NOMO-1 treated with DMSO at 0.1 percent for 48 hours (cell line): Measurements from ENCODE around the gene MEIS2.

Source experiments
- DNase-seq: peaks from one replicate; lab custom pipeline; 2025; ENCODE audit not compliant: unreplicated experiment; lab: John Stamatoyannopoulos, UW

MEIS2 gene

DNA sequence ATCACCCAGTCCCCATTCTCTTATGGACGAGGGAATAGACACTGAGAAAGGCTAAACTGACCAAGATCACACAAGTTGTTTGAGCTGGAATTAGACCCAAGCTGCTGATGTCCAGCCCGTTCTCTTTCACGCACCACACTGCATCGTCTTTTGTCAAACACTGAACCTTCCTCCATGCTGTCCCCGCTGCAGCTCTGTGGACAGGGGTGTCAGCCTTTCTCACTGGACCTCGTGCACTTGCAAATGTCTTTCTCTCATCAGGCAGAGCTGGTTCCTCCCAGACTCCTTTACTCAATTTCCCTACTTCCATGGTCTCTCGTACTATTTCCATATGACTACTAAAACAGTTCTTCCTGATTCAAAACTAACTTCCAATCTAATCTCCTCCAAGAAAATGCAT is 161.6 kb downstream of the MEIS2 start:
- no peak for DNase-seq

DNA sequence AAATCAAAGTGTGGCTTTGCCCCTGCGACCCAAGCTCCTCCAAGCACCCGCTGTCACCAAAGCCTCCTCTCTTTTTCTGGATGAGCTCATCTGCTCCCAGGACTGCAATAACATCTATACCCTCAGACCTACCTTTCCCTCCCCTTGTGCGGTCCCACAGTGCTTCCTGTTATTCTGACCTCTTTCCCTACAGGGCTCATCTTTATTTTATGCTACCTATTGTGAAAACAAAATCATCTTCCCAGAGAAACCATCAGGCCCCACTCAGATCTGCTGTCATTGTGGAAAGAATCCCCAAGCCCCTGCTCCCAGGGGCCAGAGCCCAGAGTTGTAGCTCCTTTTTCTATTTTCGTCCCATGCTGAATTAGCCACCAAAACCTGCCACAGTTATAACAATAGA is 162.2 kb downstream of the MEIS2 start:
- DNase-seq: no peak

DNA sequence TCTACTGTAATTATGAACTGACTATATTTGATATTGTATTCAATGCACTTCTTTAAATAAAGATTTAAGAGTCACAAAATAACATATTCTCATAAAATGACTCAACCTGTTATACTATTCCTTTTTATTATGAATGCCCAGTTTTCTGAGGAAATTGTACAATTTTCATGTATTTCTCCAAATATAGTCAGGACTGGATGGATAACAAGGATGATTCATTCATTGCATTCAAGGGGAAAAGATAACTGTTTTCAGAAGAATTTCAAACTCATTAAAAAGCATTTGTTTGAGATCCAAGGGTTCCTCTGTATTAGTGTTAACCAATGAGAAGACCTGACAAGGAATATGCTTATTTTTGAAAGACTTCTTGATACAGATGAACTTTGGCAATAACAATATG is 163.7 kb downstream of the MEIS2 start:
- no peak for DNase-seq

DNA sequence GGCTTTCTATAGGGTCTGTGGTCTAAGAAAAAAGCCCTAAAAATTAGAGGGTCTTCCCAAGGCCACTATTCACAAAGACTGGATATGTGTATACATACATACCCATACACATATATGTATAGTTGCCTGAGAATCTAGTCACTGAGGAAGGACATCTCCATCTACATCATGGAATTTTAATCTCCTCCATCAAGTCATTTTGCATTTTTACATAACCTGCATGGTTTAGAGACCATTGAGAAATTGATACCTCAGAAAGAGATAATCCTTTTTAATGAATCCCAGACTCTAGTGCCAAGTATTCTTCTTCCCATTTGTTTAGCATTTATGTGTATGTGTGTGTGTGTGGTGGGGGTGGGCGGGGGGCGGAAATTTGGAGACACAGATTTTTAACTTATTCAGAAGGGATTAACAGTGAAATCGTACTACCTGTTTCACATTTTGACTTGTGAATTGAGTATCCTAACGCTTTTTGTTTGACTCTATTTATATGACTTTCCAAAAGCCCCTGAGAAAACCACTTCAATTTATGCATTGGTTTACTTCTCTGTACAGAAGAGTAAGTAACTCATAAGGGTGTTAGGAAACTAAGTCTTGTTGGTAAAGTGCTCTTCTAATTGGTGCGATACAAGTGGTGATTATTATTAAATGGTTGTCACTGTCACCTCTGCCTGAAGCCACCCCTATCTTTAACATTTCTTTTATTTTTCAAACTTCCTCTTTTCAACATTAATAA is 166.9 kb downstream of the MEIS2 start:
- DNase-seq: no peak

DNA sequence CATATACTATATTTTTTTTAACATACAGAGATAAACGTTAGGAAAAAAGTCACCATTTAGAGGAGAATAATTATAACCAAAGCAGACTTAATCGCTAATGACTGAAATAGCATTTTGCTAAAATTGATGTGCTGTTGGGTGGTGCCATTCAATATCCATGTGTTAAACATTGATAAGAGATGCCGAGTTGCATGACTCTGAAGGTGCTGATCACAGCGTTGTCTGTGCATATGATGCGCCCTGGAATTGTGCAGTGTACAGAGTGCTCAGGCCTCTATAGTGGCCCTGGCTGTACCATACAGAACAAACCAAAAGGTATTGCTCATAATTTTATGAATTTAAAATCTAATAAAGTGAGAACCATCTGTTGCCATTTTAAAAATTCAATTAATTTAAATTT is 168.3 kb downstream of the MEIS2 start:
- DNase-seq: no peak

DNA sequence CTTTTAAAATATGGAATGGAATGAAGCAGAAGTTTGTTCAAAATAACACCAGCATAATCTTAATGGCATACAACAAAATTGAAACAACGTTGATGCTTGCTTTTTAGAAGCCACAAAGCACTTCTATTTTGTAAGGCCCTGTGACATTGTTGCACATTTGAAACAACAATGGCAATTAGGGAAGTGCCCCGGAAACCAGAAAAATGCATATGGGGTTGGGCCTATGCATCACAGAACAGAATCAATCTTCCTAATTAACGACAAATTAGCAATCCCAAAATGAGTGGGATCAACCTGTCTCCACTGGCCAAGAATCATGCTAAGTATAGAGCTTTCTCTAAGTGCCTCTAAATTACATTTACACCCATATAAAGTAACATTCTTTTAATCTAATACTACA is 168.9 kb downstream of the MEIS2 start:
- DNase-seq: no peak

DNA sequence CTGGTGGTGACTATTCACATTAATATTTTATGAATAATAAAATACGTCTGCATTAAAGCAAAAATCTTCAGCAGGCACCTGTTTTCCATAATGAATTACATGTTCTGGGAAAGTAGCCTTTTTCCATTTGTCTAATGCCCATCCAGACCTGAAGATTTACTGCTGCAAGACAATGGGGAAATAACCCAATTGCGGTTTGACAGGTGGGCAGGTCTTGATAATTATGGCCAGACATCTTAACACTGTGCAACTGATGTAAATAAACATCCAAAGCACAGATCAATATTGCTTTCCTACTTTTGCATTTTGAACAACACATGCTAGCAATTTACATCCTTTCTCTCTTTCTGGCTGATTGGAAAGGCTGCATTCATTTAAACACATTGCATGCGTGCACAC is 173.9 kb downstream of the MEIS2 start:
- DNase-seq: no peak

DNA sequence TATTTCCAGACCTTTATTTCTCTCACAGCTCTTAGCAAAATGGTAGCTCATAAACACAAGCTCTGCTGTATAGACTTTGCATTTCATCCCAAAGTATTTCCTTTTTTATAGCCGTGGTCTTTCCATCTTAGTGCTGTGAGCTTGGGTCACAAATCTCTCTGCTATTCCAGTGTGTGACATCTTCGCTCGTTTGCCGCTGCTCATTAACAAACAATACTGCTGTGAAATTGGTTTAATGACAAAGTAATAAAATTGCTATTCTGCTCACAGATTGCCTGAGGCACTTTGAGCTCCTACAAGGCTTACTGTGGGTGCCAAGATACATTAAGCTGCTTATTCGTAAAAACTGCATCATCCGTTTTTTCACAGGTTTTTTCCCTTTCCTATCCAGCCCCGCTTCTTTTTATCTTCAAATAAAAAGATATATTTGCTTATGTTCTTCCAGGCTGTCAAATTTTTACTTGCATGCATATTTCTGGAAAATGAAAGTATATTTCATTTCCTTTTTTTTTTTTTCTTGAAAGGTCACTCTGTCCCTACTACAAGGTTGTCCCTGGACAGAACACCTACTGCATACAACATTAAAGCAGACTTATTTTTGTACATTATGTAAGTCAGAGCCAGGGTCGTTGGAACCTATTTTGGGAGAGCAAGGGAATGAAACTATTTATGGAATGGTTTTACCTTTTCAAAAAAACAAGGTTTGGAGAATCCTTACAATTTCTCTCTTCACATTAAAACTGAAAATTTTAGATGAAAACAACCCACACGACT is 174.5 kb downstream of the MEIS2 start:
- DNase-seq: no peak

DNA sequence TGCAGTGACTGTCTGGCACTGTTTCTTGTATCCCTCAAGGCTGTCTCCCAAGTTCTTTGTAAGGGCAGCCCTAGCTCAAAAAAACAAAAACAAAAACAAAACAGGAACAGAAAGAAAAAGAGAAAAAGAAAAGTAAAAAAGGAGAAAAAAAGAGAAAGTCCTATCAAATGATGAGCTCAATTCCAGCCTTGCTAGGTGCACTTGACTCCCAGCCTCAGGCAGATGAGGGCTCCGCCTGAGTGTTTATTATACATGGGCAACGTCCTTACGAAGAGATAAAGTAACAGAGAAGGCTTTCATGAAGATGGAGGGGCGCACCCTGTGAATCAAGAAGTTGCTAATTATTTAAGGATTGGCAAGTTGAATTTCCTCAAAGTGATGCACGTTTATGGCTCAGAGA is 175.3 kb downstream of the MEIS2 start:
- no peak for DNase-seq

DNA sequence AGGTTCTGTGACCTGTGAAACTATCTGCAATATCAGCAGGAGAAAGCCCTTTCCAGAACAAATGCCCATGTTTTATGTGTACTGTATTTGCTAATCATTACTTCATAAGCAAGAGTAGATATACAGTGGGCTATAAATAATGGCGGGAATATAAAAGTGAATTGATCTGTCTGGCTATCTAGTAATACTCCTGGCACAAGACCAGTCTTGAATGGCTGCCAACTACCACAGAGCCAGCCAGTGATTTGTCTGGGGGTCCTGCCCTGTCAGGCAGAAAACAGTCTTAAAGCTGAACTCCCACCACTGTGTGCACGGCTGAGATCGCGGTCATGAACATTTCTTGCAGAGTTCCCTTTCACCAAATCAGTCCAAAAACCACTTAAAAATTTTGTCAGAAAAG is 176.3 kb downstream of the MEIS2 start:
- DNase-seq: no peak

DNA sequence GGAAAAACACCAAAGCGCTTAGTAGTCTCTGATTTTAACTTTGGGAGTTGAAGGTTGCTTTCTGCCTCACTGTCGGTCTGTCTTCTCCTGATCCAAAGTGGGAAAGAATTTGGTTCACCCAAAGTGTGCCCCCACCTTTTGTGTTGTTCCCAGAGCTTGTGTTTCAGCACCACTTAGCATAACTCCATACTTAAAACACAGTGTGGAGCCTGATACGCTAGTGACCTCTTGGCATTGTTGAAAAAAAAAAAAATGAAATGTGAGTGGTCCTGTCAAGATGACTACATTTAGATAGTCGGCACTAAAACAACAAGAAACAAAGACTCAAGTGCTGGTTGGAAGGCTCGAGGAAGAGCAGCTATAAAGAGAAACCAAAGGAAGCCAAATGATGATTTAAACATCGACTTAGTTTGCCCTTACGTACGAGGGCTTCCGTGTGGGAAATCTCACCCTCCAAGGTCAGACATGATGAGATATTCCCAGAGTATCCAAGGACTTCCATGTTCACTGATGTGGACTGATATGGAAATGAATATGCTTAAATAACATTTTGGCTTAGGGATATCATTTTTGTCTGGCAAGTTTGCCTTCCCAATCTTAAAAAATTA is 178.8 kb downstream of the MEIS2 start:
- no peak for DNase-seq

DNA sequence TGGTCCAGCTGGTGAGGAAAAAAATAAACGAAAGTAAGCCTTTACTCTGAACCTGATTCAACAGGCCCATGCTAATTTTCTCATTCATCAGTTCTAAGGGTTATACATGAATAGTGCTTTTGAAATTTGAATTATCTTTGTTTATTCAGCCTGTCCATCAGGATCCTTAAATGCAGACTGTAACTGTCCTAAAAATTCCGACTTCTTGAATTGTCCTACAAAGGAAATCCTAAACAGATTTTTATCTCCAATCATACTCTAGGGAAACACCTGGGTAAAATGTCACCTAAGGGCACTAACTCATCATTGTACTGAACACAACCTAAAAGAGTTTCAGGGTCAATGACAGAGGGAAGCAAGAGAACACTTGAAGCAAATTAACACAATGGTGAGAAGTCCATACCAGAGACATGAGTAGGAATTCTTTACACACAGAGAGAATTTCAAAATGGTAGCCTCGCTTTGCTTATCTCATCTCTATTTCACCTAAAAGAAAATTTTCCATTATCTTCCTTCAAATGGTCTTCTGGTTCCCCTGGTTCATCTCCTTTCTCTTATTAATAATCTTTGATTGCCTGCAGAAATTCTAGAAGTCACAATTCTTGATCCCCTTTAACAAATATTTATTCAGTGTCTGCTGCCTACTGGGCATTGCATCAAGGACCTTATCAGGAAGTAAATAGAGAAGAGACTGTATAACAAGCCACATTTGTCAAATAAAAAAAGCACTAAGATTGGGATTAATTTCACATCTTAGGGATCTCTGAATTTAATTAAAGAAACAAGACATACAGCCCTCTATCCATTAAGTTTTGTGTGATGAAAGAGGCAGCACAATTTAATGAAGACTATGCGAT is 182.7 kb downstream of the MEIS2 start:
- no peak for DNase-seq

DNA sequence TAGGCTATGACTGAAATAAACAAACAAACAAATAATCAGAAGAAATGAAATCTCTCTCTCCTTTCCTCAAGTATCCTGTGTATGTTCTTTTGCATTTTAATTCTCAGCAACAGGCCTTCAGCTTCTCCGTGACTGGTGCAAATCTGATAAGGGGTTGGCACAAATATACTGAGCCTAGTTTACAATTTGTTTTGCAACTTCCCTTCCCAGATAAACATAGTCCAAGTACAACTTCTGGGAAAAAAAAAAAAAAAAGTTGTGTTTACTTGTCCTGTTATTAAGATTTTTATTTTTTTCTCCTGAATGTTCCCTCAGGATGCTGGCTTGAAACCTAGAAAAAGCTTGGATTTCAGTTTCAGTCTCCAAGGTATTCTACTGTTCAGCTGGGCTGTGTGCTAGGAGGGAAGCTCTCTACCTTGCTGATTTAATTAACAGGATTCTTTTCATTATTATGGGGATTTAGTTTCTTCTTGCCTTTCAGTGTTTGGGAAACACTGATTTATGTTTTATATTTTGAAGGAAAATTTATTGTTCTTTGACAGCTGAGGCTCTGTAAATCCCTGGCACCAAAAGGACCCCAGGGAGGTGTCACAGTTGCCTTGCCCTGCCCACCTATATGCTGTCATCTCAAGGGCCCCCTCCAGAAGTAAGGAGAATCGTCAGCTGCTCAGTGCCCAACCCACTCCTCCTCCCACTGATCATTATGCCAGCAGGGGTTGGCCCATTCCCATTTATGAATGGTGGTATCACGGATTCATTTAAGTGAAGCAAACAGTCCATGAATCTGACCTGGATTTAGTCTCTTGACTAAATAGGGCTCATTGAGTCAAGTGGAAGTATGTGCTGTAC is 185.2 kb downstream of the MEIS2 start:
- no peak for DNase-seq

DNA sequence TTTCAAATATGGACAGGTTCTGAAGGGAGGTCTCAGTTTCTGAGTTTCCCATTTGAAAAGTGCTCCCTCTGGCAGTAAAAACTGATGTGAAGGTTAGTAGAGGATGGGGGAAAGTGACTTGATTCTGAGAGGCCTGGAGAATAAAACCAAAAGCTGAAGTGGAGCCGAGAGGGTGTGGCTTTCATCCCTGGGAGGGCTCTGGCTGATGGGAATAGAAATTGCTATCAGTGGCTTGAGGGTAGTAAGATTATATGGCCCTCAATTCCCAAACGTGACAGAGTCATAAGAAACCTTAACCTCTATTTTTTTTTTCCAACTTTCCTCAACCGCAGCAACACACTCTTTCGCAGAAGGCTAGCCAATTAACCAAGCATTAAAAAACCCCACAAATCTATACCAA is 185.9 kb downstream of the MEIS2 start:
- no peak for DNase-seq

DNA sequence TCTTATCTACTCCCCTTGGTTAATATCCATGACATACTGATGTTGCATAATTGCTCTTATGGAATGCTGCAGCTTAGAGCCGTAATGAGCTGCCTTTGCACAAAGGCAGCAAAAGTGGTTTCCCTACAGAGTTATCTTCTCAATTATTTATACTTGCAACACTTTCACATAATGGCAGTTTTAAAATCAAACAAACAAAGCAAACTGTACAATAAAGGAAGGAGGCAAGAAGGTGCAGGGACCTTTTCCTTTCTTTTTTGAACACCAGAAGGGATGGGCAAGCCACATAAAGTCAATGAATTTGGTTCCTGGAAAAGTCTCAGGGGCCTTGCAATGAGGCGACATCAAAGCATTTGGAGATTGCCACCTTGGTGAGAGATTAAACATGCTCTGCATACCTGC is 188.0 kb downstream of the MEIS2 start:
- DNase-seq: no peak

DNA sequence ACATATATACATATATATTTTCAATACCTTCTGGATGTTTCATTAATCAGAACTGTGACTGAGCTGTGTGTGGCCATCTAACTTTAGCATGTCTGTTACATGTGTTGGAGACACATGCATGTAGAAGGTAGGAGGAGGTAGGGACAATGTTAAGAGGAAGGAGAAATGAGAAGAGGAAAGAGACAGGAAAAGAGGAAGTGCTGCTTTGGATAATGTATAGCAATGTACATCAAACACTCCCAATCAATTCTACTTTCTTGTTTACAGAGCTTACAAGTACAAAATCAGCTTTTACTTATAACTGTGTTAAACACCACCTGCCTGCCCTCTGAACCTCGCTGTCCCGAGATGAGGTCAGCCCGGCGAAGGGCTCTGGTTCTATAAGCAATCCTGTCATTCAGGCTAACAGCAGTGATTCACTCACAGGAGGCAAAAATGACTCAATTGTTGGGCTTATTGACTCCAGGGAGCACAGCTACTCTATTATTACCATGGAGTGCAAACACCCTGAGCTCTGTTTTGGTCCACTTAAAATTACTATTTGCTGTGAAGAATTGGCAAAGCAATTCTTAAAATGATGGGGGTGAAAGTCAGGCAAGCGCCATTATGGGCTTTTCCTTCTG is 188.9 kb downstream of the MEIS2 start:
- DNase-seq: peak; percentile 53

DNA sequence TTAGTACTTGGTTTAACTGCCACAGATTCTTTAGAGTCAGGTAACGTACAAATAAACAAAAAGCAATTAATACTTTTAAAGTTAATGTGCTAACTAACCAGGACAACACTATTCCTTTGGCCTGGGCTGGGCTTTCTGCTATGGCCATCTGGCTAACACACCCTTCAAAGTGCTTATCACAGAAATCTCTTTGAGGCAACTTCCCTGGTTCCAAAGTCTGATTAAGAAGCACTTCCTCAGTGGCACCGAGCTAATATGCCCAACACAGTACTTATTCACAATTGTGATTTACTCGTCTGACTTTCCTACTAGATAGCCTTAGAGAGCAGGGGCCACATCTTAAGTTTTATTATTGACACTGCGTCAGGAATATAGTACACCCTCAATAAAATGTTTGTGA is 191.4 kb downstream of the MEIS2 start:
- DNase-seq: no peak

DNA sequence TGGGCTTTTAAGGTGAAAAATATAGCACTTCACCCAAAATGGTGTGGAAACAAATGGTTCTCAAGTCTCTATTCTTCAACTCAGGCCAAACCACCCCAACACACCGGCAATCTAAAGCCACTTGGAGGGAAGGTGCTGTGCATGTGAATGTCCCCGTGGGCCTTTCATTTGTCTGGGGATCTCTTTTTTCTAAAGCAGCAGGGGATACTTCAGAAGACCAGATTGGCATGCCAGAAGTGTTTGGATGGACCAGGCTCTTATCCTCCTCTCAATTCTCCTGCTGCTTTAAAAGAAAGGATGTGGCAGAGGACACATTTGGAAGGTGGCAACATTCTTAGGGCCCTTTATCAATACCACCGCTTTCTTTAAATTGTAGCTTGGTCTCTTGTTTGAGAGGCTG is 193.1 kb downstream of the MEIS2 start:
- DNase-seq: no peak

DNA sequence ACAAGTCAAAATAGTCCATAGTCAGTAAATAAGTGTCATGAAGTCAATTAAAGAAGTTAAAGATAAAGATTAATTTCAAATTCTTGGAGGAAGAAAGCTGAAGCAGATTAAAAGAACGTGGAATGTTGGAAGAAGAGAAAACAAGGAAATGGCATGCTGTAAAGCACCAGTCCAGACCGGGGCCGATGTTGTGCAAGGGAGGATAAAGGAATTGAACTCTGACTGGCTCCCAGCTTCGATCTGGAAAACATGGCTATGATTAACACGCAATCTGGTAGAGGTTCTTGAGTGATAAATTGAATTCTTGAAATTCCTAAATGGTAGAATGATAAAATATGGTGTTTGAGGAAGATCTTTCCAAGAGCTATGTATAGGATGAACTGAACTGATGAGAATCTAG is 194.4 kb downstream of the MEIS2 start:
- no peak for DNase-seq

DNA sequence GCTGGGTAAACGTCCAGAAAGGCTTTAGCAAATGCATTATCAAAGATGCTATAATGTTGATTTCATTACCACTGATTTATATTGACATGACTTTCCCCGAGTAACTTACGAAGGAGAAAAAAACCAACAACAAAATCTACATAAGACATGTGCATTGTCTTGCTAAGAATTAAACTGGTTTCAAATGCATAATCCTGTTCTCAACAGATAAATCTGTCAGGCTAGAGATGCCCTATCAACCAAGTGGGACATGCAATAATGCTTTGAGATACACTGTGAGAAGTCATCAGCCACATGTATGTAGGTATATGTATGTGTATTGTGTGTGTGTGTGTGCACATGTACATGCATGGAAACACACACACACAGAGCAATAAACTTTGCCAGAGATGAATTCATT is 195.6 kb downstream of the MEIS2 start:
- DNase-seq: no peak
